Embryonic facial prominence (tissue), 1 donor: ENCODE data around the gene NRG2.

ENCODE experiments used
- DNase-seq: peaks from one replicate; pipeline ENCODE4 v3.0.0-alpha.2; 2016; ENCODE audit errors: extremely low spot score

NRG2 gene

DNA sequence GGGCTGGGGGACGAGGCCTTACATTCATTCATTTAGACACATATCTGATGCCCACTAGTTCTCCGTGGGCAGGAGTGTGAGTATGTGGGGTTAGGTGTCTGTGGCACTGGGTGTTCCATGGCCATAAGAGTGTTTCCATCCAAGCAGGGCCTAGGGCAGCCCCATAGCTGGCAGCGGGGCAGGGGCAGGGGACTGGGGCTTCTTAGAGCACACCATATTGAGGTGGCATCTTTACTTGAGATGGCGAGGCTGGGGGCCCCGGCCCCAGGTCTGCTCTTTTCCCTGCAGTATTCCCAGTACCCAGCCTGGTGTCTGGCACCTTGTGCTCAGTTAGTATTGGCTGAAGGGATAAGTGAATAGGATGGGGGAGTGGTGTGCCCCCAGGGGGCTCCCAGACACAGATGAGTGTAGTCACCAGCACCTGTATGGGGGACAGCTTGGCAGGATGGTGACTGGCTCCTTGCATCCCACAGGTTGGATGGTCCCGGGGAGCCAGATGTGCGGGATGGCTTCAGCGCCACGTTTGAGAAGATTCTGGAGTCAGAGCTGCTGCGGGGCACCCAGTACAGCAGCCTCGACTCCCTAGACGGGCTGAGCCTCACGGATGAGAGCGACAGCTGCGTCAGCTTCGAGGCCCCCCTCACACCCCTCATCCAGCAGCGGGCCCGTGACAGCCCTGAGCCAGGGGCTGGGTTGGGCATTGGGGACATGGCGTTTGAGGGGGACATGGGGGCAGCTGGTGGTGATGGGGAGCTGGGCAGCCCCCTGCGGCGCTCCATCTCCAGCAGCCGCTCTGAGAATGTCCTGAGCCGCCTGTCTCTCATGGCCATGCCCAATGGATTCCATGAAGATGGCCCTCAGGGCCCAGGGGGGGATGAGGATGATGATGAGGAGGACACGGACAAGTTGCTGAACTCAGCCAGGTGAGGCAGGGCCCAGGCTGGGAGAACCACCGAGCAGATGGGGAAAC lies 230.0 kb downstream of the NRG2 start:
- DNase-seq: no peak

DNA sequence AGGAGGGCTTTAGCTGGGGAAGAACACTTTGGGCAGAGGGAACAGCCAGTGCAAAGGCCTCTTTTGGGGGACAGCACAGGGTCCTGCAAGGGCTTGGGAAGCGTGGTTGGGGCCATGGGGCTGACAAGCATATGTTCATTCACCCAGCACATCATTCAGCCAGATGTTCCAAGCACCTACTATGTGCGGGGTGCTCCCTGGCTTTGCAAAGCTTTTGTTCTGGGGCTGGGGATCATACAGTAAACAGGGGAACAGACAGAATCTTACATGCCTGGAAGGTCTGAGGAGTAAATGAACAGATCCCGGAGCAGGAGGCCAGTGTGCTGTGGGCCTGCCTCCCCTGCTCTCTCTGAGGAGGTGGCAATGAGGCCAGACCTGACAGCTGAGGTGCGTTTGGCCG lies 230.8 kb downstream of the NRG2 start:
- DNase-seq: no peak

DNA sequence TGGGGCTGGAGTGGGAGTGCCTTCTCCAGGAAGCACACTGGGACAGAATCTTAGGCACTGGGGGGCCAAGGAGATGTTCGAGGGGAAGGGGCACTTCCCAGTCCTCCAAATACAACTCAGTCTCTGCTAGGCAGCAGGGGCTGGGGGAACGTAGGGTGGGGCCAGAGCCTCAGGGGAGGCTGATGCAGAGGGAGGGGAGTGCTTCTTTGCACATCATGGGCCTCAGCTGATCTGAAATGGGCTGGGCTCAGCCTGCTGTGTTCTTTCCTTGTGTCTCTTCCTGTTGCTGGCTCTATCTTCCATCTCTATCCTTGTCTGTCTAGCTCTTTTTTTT lies 231.9 kb downstream of the NRG2 start:
- DNase-seq: no peak

DNA sequence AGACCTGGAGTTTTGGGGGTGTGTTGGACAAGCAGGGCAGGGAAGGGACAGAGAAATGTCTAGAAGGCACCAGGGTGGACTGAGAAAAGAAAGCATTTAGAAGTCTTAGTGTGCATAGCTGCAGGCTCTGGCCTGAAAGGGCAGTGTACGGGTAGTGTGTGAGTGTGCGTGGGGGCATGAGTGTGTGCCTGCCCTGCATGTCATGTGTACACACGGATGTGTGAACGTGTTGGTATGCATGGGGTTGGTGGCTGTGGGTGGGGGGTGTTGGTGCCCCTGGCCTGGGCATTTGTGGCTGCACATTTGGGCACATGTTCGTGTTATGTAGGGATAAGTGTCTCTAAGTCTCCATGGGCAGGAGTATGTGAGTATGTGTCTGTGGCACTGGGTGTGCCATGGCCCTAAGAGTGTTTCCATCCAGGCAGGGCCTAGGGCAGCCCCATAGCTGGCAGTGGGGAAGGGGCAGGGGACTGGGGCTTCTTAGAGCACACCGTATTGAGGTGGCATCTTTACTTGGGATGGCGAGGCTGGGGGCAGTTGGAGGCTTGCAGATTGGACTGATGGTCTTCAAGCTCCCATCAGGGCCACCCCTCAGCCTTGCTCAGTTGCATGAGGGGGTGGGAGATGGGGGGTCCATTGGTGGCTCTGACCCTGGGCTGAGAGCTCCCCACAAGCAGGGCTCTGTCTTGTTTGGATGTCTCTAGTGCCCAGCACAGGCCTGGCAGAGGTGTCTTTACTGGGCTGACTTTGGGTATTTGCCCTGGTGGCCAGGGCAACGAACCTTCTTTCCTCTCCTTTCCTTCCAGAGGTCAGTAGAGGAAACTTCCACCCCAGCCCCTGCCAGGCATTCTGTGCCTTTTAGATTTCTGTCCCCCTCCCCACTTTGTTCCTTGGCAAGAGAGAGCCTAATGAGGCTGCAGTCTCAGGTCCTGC lies 232.5 kb downstream of the NRG2 start:
- DNase-seq: no peak

DNA sequence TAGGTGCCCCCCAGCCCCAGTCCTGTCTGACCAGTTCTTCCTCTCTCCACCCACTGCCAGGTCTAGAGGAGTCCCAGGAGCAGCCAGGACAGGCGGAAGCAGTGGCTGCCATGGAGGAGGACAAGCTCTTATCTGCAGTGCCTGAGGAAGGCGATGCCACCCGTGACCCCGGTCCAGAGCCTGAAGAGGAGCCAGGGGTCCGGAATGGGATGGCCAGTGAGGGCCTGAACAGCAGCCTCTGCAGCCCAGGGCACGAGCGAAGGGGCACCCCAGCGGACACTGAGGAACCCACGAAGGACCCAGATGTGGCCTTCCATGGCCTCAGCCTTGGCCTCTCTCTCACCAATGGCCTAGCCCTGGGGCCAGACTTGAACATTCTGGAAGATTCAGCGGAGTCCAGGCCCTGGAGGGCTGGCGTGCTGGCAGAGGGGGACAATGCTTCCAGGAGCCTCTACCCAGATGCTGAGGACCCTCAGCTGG lies 233.7 kb downstream of the NRG2 start:
- no peak for DNase-seq

DNA sequence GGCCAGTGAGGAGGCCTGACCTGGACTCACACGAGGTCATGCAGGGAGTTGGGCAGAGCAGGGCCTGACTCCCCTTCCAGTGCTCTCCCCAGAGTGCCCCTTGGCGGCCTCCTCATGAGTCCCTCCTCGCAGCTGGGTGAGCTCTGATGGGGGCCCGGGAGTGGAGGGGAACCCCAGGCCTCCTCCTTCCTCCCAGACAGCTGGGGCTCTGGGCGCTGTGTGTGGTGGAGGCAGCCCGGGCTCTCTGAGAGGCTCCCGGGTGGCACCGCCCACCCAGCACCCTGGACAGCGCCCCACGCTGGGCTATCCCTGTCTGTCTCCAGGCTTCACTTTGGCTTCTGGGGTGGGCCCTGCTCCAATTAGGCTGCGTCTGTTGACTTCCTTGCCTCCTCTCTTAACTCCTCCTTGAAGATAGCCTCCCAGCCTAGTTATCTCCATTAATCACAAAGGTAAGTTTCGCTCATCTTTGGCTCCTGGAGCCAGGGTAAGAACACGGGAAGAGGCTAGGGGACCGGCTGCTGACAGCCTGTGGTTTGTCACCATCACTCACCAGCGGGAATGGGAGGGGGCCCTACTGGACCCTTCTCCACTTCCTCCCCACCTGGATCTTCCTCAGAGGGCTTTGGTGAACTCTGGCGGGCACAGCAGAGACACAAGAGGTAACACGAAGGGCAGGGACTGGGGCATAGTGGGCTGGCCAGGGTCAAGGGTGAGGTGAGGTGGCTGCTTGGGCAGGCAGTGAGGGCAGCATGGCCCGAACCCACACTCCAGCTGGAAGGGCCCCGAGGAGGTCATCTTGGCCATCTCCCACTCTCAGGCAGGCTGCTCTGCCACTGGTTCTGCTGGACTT lies 234.4 kb downstream of the NRG2 start:
- no peak for DNase-seq

DNA sequence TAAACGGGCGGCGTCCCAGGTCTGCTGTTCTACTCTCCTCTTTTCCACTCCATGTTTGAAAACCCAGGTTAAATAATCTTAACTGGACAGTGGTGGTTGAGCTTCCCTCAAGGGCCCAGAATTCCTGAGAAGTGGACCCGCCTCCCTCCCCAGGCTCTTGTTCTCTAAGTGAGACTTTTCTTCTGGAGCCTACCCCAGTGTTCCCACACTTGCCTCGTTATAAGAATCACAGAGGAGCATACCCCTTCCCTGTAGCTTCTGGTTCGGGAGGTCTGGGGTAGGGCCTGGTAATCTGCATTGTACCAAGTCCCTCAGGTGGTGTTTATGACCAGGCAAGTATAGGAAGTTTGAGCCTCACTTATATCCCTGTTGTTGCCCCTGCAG lies 235.5 kb downstream of the NRG2 start:
- DNase-seq: no peak

DNA sequence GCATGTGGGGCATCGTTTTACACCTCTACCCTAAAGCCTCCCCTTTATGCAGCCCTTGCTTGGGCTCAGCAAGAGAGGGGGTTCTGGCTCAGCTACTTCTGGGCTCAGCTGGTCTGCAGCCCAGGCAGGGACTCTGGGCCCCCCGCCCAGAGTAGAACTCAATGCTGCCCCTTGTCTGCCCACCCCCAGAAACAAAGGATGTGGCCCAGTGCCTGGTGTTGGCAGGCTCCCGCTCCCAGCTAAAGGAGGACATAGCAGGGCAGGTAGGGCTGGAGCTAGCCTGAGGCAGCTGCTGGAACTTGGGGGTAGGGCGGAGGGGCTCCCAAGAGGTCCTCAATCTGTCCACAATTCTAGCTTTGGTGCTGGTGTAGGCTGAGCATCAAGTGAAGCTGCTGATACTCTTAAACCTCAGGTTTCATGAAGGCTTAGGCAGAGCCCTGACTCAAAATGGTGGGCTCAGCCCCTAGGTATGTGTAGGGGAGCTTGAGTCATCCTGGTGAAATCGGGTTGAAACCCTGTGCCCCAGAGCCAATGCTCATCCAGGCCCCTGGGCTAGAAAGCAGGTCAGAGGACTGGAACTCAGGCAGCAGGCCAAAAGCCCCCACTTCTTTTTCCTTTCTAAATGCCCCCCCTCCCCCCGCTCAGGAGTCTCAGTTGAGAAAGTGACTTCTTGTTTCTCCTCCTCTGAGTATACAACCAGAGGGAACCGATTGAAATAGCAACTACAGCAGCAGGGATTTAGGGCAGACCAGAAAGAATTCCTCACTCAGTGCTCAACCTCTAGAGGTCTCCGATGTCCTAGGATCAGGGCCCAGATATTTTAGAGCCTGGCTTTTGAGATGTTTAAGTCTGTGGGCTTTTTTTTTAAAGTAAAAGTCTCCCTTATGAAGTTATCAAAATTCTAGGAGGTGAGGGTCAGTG lies 236.1 kb downstream of the NRG2 start:
- no peak for DNase-seq

DNA sequence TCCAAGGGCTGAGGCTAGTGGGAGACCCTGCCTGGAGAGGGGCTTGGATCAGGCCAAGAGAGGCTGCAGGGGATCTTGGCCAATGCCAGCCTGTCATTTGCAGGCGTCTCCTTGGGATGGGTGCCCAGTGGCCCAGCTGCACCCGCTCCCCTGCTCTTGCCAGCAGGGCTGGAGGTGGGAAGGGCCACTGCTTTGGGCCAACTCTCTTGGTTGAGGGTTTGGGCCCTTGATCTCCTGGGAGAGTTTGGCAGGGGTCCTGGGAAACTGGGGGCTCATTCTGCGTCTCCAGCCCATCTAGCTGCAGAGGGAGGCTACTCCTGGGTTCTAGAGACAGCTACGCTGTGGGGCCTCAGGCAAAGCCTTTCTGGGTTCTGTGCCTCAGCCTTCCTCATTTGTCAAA lies 237.0 kb downstream of the NRG2 start:
- DNase-seq: no peak

DNA sequence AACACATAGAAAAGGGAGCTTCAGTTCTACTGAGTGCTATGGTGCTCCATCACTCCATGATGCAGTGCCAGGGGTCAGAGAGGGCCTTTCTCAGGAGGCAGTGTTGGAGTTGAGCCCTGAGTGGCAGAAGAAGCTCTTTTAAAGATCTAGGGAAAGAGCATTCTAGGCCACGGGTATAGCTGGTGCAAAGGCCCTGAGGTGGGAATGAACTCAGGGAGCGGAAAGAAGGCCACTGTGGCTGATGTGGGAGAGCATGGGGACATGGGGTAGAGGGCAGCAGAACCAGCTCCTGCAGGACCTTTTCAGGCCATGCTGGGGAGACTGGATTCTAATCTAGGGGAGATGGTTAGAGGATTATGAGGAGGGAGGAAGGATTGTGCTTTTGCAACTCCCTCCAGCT lies 237.6 kb downstream of the NRG2 start:
- DNase-seq: no peak

DNA sequence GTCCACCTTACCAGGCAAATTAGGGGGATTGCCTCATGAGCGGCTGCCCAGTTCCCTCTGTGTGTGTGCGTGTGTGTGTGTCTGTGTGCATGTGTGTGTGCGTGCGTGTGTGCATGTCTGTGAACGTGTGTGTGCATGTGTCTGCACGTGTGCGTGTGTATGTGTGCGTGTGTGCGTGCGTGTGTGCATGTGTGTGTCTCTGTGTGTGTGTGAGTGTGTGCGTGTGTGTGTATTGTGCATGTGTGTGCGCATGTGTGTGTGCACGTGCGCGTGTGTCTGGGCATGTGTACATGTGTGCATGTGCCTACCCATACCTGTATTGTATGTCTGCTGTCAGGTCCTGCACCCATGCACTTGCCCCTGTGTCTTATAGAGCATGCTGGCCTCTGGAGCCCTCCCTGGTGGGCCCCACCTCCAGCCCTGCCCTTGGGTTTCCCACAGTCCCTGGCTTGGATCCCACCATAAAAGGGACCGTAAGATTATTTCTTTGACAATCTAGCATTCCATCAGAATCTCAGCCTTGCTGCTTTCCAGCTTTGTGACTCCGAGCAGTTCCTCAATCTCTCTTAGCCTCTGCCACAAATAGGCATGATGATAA lies 238.2 kb downstream of the NRG2 start:
- no peak for DNase-seq

DNA sequence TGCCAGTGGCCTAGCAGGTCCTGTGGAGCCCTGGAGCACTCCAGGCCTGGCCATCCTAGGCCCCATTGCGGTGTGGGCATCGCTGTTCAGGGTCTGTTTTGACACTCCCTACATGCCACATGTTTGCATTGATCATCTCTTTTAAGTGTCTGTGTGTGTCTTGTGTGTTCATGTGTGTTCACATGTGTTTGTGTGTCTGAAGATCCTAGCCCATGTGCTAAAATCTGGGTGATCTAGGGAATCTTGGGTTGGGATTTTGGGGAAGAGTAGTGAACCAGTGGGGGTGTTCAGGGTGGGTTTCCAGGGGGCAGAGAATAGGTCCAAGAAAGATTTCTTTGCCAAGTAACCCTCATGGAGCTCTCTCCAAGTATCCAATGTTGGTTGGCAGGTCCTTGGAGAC lies 239.1 kb downstream of the NRG2 start:
- no peak for DNase-seq

DNA sequence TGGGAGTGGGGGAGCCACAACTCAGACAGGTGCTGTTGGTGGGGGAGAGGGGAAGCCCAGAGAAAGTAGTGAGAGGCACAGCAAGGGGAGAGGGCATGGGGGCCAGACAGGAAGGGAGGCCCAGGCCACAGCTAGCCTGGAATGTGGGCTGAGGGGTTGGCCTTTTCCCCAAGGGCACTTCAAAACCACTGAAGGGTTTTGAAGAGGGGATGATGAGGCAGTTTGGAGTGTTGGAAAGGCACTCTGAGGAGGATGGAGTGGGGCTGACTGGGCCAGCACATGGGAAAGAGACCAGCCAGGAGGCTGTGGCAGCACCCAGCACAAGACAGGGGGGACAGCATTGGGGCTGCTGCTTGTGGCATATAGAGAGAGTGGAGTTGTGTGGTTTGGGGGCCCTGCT lies 243.7 kb downstream of the NRG2 start:
- DNase-seq: no peak

DNA sequence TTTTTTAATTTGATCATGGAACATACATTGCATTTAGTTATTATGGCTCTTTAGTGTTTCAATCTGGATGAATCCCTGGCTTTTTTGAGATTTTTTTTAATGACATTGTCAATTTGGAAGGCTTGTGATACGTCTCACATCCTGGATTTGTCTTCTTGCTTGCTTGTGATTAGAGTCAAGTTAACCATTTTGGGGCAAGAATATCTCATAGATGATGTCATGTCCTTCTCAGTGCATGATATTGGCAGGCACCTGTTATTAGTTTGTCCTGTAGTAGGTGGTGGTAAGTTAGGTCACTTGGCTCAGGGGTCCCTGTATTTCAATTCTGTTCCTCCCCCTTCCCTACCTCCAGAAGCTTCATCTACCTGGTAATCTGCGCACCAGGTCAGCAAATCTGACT lies 244.2 kb downstream of the NRG2 start:
- DNase-seq: no peak

DNA sequence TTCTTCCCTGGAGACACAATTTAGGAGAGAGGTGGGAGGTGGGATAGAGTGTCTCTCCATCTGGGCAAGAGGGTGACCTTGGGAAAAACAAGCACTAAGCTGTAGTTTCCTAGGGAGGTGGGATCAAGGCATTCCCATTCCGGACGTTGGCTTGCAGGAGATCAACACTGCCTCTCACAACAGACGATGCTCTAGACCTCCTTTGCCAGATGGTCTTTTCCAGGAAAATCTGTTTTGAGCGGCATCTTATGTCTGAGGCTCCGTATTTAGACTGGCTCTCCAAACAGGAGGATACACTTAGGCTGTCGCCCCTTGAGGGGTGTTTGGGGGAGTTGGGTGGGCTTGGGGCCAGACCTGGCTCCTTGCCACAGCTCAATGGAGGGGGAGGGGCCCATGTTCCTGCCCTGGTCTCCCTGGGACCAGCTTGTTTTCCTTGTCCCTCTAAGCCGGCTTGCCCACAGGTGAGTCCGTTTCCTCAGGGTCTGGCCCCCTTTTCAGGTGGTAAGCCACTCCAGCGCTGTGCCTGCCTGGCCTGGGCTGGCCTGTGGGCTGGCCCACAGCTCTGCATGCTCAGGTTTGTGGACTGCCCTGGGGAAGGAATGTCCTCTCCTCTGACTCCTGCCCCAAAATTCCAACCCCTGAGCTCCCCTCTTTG lies 245.1 kb downstream of the NRG2 start:
- no peak for DNase-seq

DNA sequence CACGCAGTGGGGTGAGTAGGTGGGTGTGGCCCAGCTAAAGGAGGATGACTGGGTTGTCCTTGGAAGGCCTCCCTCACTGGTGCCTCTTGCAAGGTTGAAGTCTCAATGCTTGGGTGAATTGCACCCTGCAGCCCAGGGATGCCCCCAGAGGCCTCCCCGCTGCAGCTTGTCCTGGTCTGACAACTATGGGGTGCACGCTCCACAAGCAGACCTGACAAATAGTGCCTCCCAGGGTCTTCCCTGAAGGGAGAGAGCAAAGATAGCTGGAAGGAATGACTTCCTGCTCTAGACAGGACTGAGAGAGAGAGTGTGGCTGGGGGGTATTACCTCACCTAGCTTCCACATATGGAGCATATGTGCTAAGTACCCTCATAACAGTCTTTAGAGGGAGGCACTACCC lies 245.8 kb downstream of the NRG2 start:
- no peak for DNase-seq
